GM12801 (cell line): ENCODE data around the gene CNTN5.

ENCODE experiments used
- TF ChIP-seq, protein P1 (sequence below): IDR thresholded peaks from one replicate; pipeline ENCODE4 v1.5.1; 2011; ENCODE audit warnings: control low read depth; ENCODE audit not compliant: insufficient read length; ENCODE audit errors: extremely low read depth

The CNTN5 gene

DNA sequence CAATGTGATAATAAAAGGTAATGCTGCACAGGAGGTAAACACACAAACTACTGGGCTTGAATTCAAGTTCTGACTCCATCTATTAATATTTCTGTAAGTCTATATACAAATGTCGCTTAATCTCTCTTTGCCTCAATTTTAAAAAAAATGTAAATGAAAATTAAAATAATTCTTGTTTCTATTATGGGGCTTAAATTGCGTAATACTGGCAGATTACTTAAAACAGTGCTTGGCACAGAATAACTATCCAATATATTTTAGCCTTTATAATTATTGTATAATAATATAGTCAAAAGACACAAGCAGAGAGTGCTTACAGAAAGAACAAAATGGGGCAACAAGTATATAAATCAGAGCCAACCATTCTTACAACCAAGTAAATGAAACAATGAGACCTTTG lies 489.1 kb downstream of the CNTN5 start:
- TF ChIP-seq, protein P1, sequence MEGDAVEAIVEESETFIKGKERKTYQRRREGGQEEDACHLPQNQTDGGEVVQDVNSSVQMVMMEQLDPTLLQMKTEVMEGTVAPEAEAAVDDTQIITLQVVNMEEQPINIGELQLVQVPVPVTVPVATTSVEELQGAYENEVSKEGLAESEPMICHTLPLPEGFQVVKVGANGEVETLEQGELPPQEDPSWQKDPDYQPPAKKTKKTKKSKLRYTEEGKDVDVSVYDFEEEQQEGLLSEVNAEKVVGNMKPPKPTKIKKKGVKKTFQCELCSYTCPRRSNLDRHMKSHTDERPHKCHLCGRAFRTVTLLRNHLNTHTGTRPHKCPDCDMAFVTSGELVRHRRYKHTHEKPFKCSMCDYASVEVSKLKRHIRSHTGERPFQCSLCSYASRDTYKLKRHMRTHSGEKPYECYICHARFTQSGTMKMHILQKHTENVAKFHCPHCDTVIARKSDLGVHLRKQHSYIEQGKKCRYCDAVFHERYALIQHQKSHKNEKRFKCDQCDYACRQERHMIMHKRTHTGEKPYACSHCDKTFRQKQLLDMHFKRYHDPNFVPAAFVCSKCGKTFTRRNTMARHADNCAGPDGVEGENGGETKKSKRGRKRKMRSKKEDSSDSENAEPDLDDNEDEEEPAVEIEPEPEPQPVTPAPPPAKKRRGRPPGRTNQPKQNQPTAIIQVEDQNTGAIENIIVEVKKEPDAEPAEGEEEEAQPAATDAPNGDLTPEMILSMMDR = no peak

DNA sequence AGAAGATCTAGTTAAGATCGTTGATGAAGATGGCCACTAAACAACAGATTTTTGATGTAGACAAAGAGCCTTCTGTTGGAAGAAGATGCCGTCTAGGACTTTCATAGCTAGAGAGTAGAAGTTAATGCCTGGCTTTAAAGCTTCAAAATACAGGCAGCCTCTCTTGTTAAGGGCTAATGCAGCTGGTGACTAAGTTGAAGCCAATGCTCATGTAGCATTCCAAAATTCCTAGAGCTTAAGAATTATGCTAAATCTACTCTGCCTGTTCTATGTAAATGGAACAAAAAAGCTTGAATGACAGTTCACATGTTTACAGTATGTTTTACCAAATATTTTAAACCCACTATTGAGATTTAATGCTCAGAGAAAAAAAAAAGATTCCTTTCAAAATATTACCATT lies 492.6 kb downstream of the CNTN5 start:
- TF ChIP-seq, protein P1 = no peak

DNA sequence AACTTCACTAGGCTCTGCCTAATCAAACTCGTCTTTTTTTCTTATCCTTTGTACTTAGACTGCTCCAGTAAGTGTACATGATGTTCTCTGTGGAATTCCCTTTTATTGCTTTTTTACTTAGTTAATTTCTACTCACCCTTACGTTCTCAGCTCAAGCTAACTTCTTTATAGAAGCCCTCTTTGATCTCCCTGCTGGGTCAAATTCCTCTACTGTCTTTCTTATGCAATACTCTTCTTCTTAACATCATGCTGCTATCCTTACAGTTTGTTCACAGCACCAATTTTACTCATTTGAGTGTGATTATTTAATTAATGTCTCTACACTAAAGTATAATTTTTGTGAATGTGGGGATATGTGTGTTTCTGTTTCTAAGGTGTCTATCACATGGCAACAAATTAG lies 498.3 kb downstream of the CNTN5 start:
- TF ChIP-seq, protein P1 = no peak

DNA sequence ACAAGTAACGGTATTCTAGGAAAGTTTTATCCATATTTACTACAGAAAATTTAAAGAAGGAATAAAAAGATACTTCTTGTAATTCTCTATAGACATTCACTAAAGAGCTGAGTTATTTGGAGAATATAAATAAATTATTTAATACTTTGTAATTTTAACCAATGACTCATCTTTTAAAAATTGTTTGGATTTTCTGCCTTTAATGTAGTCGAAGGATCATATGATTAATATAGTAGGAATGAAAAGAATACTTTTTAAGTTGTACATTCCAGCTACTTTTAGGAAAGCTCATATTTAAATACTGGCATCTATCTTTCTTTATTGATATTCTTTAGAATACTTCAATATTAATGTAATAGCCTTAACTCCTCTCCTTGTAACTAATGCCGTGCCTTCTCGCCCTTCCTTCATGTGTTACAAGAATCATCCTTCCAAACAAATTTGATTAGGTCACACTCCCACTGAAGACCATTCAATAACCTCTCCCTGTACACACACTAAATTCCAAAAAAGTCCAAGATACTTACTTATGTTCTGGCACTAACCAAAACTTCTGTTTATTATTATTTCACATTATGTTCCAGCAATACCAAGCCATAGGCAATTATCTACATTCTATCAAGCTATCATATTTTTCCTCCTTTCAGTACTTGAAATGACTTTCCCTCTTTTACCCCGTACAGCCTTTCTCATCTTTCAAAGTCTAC lies 501.9 kb downstream of the CNTN5 start:
- TF ChIP-seq, protein P1 = no peak

DNA sequence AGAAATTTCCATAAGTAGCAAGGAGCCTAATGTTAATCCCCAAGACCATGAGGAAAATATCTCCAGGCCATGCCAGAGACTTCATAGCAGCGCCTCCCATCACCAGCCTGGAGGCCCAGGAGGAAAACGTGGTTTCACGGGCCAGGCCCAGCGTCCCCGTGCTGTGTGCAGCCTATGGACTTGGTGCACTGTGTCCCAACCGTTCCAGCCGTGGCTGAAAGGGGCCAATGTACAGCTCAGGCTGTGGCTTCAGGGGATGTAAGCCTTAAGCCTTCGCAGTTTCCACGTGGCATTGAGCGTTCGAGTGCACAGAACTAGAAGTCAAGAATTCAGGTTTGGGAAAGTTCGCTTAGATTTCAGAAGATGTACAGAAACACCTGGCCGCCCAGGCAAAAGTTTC lies 510.7 kb downstream of the CNTN5 start:
- TF ChIP-seq, protein P1 = no peak

DNA sequence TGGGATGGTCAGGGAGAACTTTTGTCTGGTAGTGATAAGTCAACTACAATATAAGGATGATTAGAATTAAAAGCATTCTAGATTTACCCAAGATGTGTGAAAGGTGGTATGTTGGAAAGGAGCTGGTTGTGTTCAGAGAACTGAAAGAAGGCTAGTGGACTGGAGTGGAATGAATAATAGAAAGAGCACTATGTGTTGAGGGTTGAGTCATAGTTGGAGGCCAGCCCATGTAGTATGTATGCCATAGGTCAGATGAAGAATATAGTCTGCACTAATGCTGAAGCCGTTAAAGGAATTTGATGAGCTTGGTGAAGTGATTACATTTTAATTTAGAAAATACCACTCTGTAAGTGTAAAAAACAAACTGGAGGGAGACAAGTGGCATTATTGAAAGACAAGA lies 514.1 kb downstream of the CNTN5 start:
- TF ChIP-seq, protein P1 = no peak

DNA sequence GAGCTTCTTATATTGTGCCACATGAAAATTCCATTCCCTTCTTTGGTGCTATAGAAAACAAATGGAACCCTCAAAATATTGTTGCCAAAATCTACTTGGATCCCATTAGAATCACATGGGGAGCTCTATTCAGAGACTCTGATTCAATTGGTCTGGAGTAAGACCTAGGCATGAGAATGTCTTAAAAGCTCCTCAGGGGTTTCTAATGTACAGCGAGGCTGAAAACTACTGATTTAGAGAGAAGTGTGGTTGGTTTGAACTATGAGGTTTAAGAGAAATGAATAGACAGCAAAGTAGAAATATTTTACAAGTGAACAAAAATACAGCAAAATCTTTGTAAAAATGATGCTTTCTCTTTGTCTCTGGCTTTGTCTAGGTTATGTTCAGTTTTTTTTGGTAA lies 514.7 kb downstream of the CNTN5 start:
- TF ChIP-seq, protein P1 = no peak
